ENCODE data around the gene GPN3.

- TF ChIP-seq CTCF (conservative IDR thresholded peaks at IDR 0.05) (no peak), ZFX (IDR thresholded peaks at IDR 0.05) (no peak)
Observed at GRCh38 chr12:110516995-110517394, 48.9 kb upstream of the GPN3 start.
